Choroid plexus epithelial cell (primary cell): ENCODE results near the gene ADAM12.
A peak's percentile ranks its signal among the peaks of the same experiment; 100 is the strongest.
"Not testable (repeated sequence)": the region's sequence is repeated elsewhere in the genome, so short reads cannot be mapped to it uniquely, and the experiment has no call there.

Experiments used
- DNase-seq: peaks from one replicate; pipeline ENCODE4 v3.0.0-alpha.2; 2010; ENCODE audit warnings: low read depth
- H3K4me3 ChIP-seq: 2 replicates; pipeline ENCODE4 v1.5.1; 2011; ENCODE audit warnings: low read depth, mild to moderate bottlenecking, control low read depth, low read length, moderate library complexity
- CTCF ChIP-seq: conservative IDR thresholded peaks from 2 replicates; pipeline ENCODE4 v1.5.1; 2011; ENCODE audit warnings: low read depth, mild to moderate bottlenecking, control low read depth, inconsistent platforms, low read length, moderate library complexity

ADAM12 gene

DNA sequence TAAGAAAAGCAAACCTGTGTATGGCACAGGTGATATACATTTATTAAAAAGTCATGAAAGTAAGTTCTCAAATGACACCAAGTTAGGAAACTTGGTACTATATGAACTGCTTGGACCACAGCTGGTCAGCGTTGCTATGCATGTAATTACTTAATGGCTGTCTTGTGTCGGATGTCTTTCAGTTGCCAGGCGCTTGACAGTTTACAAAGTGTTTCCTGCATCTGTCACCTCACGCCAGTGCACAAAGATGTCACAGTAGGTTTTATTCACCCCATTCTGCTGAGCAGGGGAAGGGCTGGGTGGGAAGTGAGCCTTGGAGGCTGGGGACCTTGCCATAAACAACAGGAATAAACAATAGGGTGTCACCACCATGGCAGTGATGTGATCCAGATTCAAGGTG lies 35.8 kb downstream of the ADAM12 start:
- no peak for TF ChIP-seq CTCF
- DNase-seq = no peak
- H3K4me3 ChIP-seq = no peak overlapping the region

DNA sequence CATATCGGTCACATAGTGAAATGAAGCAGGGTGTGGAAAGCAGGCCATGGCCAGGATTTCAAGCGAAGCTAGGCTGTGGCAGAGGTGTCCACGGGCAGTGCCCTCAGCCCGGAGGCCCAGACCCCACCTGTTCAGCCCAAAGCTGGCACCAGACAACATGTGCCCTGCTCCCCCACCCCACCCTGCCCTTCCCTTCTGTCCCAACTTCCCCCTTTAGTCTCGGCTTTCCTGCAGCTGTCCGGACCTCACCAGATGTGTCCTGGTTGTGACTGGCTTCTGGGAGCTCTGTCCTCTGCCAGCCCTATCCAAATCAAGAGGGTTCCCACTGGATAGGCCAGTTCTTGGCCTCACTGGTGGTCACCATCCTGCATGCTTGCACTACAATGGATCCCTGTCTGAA lies 37.3 kb downstream of the ADAM12 start:
- no peak for DNase-seq
- no peak overlapping the region for H3K4me3 ChIP-seq
- no peak for TF ChIP-seq CTCF

GRCh38 chr10:126350216-126350992 lies 37.9 kb downstream of the ADAM12 start:
- DNase-seq = peak; percentile 60
- TF ChIP-seq CTCF = no peak

GRCh38 chr10:126349676-126350075 lies 38.6 kb downstream of the ADAM12 start:
- TF ChIP-seq CTCF = no peak
- no peak overlapping the region for H3K4me3 ChIP-seq
- no peak for DNase-seq

More at GRCh38 chr10:126350216-126350992, 37.9 kb downstream of the ADAM12 start:
- no peak overlapping the region for H3K4me3 ChIP-seq

GRCh38 chr10:126349101-126349500 lies 39.2 kb downstream of the ADAM12 start:
- no peak for DNase-seq
- no peak for TF ChIP-seq CTCF
- H3K4me3 ChIP-seq = no peak overlapping the region

GRCh38 chr10:126343496-126343895 lies 44.8 kb downstream of the ADAM12 start:
- not testable (repeated sequence) for DNase-seq, H3K4me3 ChIP-seq

- H3K4me3 ChIP-seq = no peak overlapping the region
- TF ChIP-seq CTCF = no peak
- DNase-seq = no peak
Observed at GRCh38 chr10:126342680-126343079, 45.6 kb downstream of the ADAM12 start.

DNA sequence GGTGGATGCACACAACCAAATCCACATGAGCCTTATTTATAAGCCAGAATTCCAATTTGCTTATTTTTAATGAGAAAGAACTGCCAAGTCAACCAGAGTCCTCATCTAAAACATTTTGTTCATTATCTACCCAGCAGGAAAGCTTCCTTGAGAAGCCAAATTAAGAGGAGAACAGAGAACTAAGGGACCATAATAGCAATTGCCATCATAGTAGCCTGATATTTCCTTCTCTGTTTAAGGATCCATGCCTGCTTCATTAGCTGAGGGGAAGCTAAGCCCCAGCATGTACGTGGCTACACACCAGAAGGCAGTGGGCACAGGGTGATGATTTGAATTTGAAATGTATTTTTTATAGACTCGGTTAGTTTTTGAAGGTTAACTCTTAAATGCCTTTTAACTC lies 46.8 kb downstream of the ADAM12 start:
- TF ChIP-seq CTCF = no peak
- no peak overlapping the region for H3K4me3 ChIP-seq
- no peak for DNase-seq
